Glomerular endothelial cell (primary cell): Measurements from ENCODE around the gene THADA. TPM values are rescaled to one million over a fixed set of nuclear protein-coding genes. Genes with fewer than 3 reads are reported as not detected.

Source experiments
- DNase-seq: peaks from one replicate; pipeline ENCODE4 v3.0.0-alpha.2; 2011; ENCODE audit warnings: low read depth, low spot score; ENCODE audit errors: extremely low read depth
- total RNA-seq: library from RNA; depleted of rRNA; stranded (reverse); fragments of >200 nt; gene quantifications from 2 replicates; pipeline ENCODE4 v1.2.3, GENCODE V29; 2015

The THADA gene
- total RNA-seq, 1 donor from 2014 or later, result 16.9 TPM

GRCh38 chr2:43331422-43331821, 264.4 kb downstream of the THADA start:
- no peak for DNase-seq

GRCh38 chr2:43329637-43330036, 266.2 kb downstream of the THADA start:
- DNase-seq, result no peak

GRCh38 chr2:43328832-43329231, 267.0 kb downstream of the THADA start:
- no peak for DNase-seq

DNA sequence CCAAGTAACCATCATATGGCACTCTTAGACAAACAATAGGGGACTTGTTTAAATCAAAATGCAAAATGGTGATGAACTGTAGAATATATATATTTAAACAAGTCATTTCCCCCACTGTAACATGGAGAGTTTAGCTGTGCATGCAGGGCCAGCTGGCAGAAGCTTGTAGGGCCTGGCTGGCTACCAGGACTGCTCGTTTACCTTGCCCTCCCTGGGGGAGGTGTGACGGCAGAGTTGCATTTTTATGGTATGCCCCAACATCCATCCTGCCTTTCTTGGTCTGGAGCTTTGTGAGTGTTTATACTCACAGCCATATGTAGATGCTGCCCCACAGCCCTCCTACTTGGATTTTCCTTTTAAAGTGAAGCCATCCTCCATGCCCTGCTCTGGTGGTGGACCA, 267.7 kb downstream of the THADA start:
- no peak for DNase-seq

DNA sequence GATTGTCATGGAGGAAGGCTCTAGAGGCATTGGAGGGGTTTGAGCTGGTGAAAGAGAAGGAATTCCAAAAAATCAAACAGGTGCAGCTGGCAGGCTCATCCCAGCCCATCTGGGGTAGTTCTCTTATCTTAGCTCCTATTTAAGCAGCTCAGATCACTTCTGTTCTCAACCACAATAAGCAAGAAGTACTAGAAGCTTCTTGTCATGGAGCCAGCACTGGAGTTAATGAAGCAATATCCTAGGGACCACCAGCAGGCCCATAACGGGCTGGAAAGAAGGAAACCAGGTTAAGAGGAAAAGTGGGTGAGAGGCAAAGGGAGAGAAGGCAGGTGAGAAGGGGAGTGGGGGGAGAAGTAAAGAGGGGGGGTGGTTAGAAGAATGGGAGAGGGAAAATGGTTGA, 268.7 kb downstream of the THADA start:
- no peak for DNase-seq

GRCh38 chr2:43326101-43326825, 269.6 kb downstream of the THADA start:
- DNase-seq, result no peak

GRCh38 chr2:43325107-43325811, 270.6 kb downstream of the THADA start:
- no peak for DNase-seq

GRCh38 chr2:43324259-43325106, 271.4 kb downstream of the THADA start:
- no peak for DNase-seq

DNA sequence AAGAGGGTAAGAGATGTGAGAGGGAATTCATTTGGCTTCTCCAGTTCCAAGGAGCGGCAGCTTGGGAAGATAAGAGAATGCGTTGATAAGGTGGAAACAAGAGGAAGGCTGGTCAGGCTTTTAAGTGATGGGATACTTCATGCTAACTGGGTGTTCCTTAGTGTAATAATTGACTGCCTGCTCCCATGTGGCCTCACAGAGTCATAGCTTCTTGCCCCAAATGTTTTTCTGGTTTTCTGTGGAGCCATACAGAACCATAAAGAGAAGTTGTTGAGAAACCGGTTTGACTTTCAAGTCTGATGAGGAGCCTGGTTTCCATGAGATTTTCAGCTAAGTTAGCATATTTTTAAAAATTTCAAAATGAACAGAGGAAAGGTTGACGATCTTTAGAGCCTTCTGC, 272.0 kb downstream of the THADA start:
- DNase-seq, result no peak

DNA sequence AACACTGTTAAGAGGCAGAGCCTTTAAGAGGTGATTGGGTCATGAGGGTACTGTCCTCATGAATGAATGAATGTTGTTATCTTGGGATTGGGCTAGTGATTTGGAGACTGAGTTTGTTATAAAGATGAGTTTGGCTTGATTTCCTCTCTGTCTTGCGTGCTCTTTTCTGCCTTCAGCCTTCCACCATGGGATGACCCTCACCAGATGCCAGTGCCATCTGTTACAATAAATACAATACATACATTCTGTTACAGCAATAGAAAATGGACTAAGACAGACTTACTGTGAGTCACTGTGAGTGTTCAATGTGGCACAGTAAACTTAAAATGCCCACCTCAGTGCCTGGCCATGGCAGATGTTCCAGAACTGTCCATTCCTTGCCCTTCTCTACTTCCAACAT, 274.4 kb downstream of the THADA start:
- no peak for DNase-seq

GRCh38 chr2:43319541-43319940, 276.3 kb downstream of the THADA start:
- no peak for DNase-seq

- DNase-seq, result no peak
Measured at GRCh38 chr2:43318791-43319190, 277.0 kb downstream of the THADA start.

DNA sequence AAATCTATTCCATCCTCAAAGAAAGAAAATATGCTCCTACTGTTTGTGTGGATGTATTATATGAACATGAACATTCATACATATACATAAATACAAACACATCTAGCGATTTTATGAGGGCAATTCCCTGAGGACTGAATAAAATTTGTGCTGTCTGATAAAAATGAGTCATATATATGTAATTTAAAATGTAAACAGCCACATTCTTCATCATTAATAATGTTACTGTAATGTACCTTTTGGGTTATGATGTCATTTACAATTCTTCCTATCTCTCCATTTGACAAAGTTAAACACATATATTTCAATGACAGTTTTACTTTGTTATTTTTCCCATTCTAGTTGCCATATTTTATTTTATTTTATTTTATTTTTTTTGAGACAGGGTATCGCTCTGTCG, 278.2 kb downstream of the THADA start:
- DNase-seq, result no peak

DNA sequence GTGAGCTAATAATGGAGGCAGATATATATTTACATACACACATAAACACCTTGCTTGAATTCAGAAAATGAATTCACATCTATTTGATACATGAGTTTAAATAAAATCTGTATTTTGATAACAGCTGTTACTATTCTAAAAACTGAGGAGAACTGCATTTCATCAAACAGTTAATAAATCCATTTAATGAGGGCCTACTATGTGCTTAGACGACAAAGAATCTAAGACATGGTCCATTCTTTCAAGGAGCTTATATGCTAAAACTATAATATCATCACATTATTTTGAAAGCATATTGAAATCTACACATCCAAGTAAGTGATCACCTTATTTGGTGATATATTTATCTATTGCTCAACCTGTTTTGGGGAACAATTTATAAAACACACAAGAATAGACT, 278.6 kb downstream of the THADA start:
- DNase-seq, result no peak

- no peak for DNase-seq
Measured at GRCh38 chr2:43315482-43315881, 280.4 kb downstream of the THADA start.

GRCh38 chr2:43314299-43314927, 281.4 kb downstream of the THADA start:
- DNase-seq, result no peak

- DNase-seq, result no peak
Measured at GRCh38 chr2:43313642-43314017, 282.2 kb downstream of the THADA start.

- no peak for DNase-seq
Measured at GRCh38 chr2:43312755-43313641, 282.8 kb downstream of the THADA start.

DNA sequence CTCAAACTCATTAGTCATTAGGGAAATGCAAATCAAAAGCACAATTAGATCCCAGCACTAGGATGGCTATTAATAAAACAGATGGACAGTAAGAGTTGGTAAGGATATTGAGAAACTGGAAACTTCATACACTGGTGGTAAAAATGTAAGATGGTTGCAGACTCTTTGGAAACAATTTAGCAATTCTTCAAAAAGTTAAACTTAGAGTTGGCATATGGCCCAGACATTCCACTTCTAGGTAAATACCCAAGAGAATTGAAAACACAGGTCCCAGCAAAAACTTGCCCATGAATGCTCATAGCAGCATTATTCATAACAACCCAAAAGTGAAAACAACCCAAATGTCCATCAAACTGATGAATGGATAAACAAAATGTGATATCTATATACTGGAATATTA, 284.6 kb downstream of the THADA start:
- DNase-seq, result no peak

DNA sequence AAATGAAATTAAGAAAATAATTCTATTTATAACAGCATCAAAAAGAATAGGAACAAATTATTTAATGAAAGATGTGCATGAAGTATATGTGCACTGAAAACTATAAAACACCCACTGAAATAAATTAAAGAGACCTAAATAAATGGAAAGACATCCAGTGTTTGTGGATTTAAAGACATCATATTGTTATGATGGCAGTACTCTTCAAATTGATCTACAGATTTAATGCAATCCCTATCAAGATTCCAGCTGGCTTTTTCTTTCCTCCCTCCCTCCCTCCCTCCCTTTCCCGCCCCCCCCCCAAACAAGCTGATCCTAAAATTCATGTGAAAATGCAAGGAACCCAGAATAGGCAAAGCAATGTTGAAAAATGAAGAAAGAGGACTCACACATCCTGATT, 285.9 kb downstream of the THADA start:
- DNase-seq, result no peak
